GM12891 (cell line): ENCODE measurements around the gene PLEKHD1.

Source experiments
- DNase-seq: peaks from one replicate; pipeline ENCODE4 v3.0.0; 2011; ENCODE audit warnings: low spot score; ENCODE audit not compliant: insufficient read length
- FAIRE-seq: peaks from 2 replicates; lab custom pipeline; 2011; peaks lifted over from hg19 to GRCh38; lab: Jason Lieb, UNC
- PAX5 ChIP-seq: IDR thresholded peaks from 2 replicates; pipeline ENCODE4 v1.6.1; 2011; ENCODE audit warnings: low read length, moderate library complexity, mild to moderate bottlenecking; ENCODE audit not compliant: insufficient read depth, severe bottlenecking
- POLR2A ChIP-seq: IDR thresholded peaks from 2 replicates; pipeline ENCODE4 v1.6.1; 2011; ENCODE audit warnings: low read depth, low read length, control low read depth
- POLR2AphosphoS5 ChIP-seq: IDR thresholded peaks from 2 replicates; pipeline ENCODE4 v1.6.1; 2011; ENCODE audit warnings: low read depth, low read length, control low read depth
- POU2F2 ChIP-seq: IDR thresholded peaks from 2 replicates; pipeline ENCODE4 v1.6.1; 2011; ENCODE audit warnings: low read depth, mild to moderate bottlenecking, control low read depth, low read length, moderate library complexity
- SPI1 ChIP-seq: IDR thresholded peaks from 2 replicates; pipeline ENCODE4 v1.6.1; 2011; ENCODE audit warnings: low read depth, low read length, control low read depth
- TAF1 ChIP-seq: IDR thresholded peaks from 2 replicates; pipeline ENCODE4 v1.6.1; 2011; ENCODE audit warnings: low read depth, low read length, control low read depth

Gene PLEKHD1

DNA sequence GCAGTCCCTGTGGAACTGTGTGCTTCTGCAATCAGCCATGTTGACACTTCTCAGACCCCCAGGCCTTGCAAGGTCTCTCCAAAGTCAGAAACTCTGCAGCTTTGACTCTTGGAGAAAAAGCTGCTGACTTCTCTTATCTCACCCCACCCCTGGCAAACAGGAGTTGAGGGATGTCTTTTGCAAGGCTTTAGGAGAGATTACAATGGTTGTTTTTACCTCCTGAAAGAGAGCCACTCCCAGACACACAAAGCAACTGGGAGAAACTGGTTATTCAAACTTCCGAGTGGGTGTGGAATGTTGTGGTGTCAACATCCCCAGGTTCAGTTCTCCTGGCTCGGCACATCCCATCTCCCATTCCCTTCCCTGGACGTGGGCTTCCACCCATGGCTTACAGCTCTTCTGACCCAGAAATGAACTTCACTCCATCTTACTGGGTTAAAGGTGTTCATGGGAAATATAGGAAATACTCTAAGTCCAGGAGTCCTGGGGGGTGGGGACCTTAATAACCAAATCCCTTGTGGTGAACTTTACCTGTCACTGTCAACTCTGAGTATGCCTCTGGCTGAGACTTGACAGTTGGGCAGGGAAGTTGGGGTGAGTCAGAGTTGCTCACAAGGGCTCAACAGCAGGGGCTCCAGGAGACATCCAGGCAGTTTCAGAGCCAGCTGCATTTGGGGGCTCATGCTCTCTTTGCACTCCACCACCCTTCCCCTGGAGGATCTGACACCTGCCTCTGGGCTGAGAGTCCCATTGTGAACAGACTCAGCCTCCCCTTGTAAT is 48.2 kb downstream of the PLEKHD1 start:
- TF ChIP-seq SPI1 (no peak), POU2F2 (no peak), POLR2AphosphoS5 (no peak), POLR2A (no peak), TAF1 (no peak), PAX5 (no peak)
- FAIRE-seq (no peak), DNase-seq (no peak)

GRCh38 chr14:69535230-69535848 is 50.8 kb downstream of the PLEKHD1 start:
- TF ChIP-seq TAF1, result no peak
- no peak for TF ChIP-seq POLR2A
- TF ChIP-seq POU2F2, result no peak
- TF ChIP-seq PAX5, result no peak
- TF ChIP-seq SPI1, result no peak
- TF ChIP-seq POLR2AphosphoS5, result no peak
- DNase-seq (no peak), FAIRE-seq (no peak)

DNA sequence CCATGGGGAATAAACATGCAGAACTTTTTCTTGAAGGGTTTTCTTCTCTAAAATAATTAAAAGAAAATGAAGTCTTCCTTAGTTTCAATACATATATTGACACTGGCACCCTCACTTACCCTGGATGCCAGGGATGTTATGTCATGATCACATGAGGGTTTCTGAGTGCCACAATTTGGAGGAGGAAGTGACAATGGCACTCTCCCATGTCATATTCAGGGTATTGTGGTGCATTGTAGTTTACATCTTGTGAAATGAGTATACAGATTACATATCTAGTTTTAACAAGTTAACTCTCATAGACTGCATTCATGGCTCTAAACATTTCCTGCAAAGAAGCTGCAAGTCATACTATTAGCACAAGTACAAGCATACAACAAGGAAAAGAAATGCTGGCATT is 52.4 kb downstream of the PLEKHD1 start:
- no peak for TF ChIP-seq SPI1
- no peak for TF ChIP-seq TAF1
- TF ChIP-seq POU2F2, result no peak
- no peak for TF ChIP-seq POLR2A
- TF ChIP-seq POLR2AphosphoS5, result no peak
- TF ChIP-seq PAX5, result no peak

GRCh38 chr14:69537900-69538299 is 53.4 kb downstream of the PLEKHD1 start:
- no peak for FAIRE-seq
- TF ChIP-seq POU2F2, result no peak
- TF ChIP-seq PAX5, result no peak
- no peak for TF ChIP-seq TAF1
- no peak for TF ChIP-seq SPI1
- no peak for TF ChIP-seq POLR2A
- TF ChIP-seq POLR2AphosphoS5, result no peak
- no peak for DNase-seq

More for the DNA sequence above, 52.4 kb downstream of the PLEKHD1 start:
- FAIRE-seq, result no peak
- no peak for DNase-seq

- no peak for FAIRE-seq
These were observed 54.2 kb downstream of the PLEKHD1 start for GRCh38 chr14:69538766-69539165.

DNA sequence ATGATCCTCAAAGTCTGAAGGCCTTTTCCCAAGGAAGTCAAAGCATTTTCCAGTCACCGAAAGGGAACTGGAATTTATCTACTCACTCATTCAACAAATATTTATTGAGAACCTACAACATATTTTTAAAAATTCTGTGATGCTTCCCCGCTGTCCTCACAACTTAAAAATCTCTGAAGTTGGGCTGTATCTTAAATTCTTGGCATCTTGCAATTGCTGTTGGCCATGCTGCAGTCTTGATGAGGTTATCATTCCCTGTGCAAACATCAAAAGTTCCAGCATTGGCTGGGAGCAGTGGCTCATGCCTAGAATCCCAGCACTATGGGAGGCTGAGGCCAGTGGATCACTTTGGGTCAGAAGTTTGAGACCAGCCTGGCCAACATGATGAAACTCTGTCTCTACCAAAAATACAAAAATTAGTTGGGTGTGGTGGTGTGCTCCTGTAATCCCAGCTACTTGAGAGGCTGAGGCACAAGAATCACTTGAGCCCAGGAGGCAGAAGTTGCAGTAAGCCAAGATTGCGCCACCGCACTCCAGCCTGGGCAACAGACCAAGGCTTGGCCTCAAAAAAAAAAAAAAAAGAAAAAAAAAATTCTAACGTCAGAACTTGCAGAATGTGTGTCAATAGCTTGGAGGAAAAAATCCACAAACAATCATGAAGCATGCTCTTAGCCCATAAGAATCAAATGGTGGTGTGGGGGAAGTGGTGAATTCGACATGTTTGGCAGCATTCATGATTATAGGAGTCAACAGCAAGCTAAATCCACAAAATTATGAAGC is 55.3 kb downstream of the PLEKHD1 start:
- DNase-seq, result no peak
- no peak for TF ChIP-seq SPI1
- TF ChIP-seq PAX5, result no peak
- no peak for TF ChIP-seq POU2F2
- no peak for TF ChIP-seq TAF1
- TF ChIP-seq POLR2AphosphoS5, result no peak
- TF ChIP-seq POLR2A, result no peak

More at GRCh38 chr14:69538766-69539165, 54.2 kb downstream of the PLEKHD1 start:
- no peak for DNase-seq
- TF ChIP-seq POU2F2 (no peak), TAF1 (no peak), PAX5 (no peak), POLR2AphosphoS5 (no peak), POLR2A (no peak), SPI1 (no peak)

DNA sequence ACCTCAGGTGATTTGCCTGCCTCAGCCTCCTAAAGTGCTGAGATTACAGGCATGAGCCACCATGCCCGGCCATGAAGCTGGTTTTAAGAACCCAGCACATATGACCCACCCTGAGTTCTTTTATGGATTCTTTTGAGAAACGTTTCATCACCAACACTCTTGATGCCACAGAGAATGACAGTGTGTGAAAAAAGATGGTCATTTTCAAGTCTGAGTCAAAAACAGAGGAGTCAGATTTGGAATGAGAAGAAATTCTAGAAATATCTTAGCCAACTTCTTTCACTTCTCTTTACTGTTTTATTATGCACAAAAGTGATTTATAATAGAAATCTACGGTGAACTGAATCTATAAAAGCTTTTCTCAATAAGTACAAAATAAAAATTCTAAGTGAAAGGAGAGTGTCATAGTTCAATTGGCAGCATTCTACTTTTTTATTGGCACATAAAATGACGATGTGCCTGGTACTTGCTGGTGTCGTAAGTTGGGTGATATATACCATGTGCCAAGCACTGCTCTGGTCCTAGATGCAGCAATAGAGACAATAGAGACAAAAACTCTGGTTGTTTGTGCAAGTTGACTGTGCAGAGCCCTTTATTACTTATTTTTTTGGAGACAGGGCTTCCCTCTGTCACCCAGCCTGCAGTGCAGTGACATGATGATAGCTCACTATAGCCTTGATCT is 56.3 kb downstream of the PLEKHD1 start:
- no peak for DNase-seq
- TF ChIP-seq SPI1 (peak; percentile 59), POU2F2 (no peak)

More for the DNA sequence above, 55.3 kb downstream of the PLEKHD1 start:
- no peak for FAIRE-seq

DNA sequence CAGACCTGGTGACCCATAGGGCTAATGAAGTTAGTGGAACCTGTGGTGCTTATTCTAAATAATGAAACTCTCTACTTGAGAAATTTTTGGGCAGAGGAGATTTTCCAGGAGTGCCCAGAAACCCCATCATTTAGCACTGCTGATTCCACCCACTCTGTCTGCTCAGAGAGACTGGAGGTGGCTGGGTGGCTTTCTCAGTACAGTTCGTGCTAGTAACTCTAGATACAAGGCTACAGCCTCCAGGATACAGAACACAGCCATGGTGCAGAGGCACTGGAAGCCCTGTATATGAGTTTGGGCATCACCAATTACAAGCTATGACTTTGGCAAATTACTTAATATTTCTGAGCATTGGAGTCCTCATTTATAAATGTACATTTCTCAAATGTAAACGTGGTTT is 57.8 kb downstream of the PLEKHD1 start:
- FAIRE-seq, result no peak
- TF ChIP-seq TAF1 (no peak), POLR2AphosphoS5 (no peak), PAX5 (no peak), SPI1 (no peak), POLR2A (no peak), POU2F2 (no peak)

More for the DNA sequence above, 56.3 kb downstream of the PLEKHD1 start:
- FAIRE-seq, result no peak

More for the DNA sequence above, 57.8 kb downstream of the PLEKHD1 start:
- no peak for DNase-seq
